ENCODE data around the gene ABHD13.

ABHD13 gene

DNA sequence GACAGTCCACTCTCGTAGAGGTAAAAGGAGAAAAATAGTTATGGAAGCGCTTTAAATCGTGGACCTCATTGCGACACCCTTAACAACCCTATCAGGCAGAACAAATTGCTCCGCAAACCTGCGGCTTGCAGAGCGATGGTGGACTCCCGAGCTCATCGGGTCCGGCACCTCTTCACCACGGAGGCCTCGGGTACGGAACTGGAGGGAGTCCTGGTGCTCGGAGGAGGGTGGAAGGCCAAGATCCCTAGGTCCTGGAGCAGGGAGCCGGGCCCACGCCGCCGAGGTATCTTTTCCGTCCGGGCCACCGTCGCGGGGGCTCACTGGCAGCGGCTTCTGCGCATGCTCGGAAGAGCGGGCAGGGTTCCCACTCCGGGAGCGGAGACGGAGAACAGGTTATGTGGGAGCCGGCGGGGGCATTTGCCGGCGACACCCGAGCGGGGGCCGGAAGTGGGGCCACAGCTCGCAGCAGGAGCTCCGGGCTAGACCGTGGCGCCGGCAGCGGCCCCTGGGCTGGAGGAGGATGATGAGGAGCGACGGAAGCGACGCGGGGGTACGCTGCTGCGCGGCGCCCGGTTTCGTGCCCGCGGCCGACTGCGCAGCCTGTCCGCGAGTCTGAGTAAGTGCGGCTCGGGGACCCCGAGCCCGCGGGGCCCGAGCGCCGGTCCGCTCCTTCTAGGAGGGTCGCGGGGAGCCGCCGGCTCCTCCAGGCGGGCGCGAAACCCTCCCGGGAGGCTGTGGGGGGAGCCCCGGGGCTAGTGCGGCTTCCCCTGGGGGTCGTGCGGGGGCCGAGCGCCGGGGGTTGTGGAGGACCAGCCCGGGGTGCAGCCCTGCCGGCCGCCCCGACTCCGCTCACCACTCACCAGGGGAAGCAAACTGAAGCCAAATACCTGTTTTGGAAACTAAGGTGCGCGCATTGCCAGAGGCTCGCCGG lies at the start of gene ABHD13:
Gene ABHD13, plus strand, starts transcription at position 349 of the 931 bp plus-strand sequence. CDS start 10,827 bp downstream, outside the sequence.
- Histone ChIP-seq H3K9me3 (ENCODE audit: control insufficient read depth, insufficient read depth, low read length) (no peaks in the 10 kb centered on the region), H3K4me3 (ENCODE audit: low read length) (peak within 1 kb of the TSS; percentile 93), H3K27ac (ENCODE audit: low read length) (no peak within 1 kb of the TSS), H3K36me3 (ENCODE audit: control insufficient read depth, insufficient read depth, low read length) (no peaks in the 10 kb centered on the region), H3K27me3 (ENCODE audit: control insufficient read depth, insufficient read depth, low read length) (no peaks in the 10 kb centered on the region), H3K4me1 (ENCODE audit: control insufficient read depth, insufficient read depth, low read length) (no peaks in the 10 kb centered on the region)
- DNase-seq (ENCODE audit: low read depth, low spot score): peak; percentile 77
- WGBS (ENCODE audit: insufficient coverage, insufficient read length): no CpG with 5 or more reads among the region's 93 CpGs

DNA sequence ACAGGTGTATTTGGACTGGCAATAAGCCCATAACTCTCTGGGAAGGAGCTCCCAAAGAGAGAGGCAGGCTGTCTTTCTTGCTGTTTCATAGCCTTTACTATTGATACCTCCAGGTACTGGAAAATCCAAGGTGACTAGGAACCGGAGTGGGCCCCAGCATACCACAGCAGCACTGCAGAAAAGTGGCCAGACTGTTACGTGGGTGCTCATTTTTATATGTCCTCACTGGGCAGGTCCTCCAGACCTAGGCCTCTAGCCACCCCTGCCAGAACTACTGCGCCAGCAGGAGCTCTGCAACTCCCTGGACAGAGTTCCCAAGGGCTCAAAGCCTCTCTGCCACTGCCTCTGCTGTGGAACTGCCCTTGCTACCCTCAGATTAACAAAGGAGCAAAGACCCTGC lies 49.3 kb upstream of the ABHD13 start:
- no peaks in the 10 kb centered on the region for H3K27me3 ChIP-seq (ENCODE audit: control insufficient read depth, insufficient read depth, low read length)
- H3K4me3 ChIP-seq (ENCODE audit: low read length): no peak overlapping the region
- no peak for DNase-seq (ENCODE audit: low read depth, low spot score)
- H3K36me3 ChIP-seq (ENCODE audit: control insufficient read depth, insufficient read depth, low read length): no peaks in the 10 kb centered on the region
- H3K9me3 ChIP-seq (ENCODE audit: control insufficient read depth, insufficient read depth, low read length): no peaks in the 10 kb centered on the region
- no peak overlapping the region for H3K27ac ChIP-seq (ENCODE audit: low read length)
- WGBS (ENCODE audit: insufficient coverage, insufficient read length): no CpG with 5 or more reads among the region's 3 CpGs
- no peaks in the 10 kb centered on the region for H3K4me1 ChIP-seq (ENCODE audit: control insufficient read depth, insufficient read depth, low read length)

DNA sequence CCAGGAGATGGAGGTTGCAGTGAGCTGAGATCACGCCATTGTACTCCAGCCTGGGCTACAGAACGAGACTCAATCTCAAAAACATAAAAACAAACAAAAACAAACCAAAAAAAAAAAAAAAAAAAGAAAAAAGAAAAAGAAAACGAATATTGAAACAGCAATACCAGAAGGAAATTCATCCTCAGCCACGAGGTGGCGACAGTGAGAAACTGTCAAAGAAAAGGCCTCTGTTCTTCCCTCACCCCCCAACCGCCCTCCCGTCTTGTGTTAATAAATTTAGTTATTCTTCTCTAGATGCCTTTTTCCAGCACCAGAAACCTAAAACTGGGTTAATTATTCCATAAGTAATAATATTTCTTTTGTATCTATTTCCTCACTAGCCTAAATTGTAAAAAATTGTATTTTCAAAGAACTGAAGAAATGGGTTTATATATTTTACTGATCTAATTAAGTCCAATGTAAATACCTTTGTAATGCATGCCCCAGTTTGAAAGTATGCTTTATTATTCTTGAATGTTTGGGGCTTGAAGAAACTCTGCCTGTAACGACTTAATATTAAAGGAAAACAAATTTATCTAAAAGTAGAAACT lies 41.4 kb upstream of the ABHD13 start:
- DNase-seq (ENCODE audit: low read depth, low spot score): peak; percentile 20
- WGBS (ENCODE audit: insufficient coverage, insufficient read length): no CpG with 5 or more reads among the region's 8 CpGs
- H3K9me3 ChIP-seq (ENCODE audit: control insufficient read depth, insufficient read depth, low read length): no peaks in the 10 kb centered on the region

DNA sequence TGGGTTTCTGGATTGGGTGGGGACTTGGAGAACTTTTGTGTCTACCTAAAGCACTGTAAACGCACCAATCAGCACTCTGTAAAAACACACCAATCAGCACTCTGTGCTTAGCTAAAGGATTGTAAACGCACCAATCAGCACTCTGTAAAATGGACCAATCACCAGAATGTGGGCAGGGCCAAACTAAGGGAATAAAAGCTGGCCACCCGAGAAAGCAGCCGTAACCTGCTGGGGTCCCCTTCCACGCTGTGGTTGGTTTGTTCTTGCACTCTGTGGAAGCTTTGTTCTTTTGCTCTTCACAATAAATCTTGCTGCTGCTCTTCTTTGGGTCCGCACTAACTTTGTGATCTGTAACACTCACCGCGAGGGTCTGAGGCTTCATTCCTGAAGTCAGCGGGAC lies 40.1 kb upstream of the ABHD13 start:
- Histone ChIP-seq H3K9me3 (ENCODE audit: control insufficient read depth, insufficient read depth, low read length) (no peaks in the 10 kb centered on the region), H3K27ac (ENCODE audit: low read length) (no peak overlapping the region), H3K4me3 (ENCODE audit: low read length) (no peak overlapping the region), H3K36me3 (ENCODE audit: control insufficient read depth, insufficient read depth, low read length) (no peaks in the 10 kb centered on the region), H3K27me3 (ENCODE audit: control insufficient read depth, insufficient read depth, low read length) (no peaks in the 10 kb centered on the region), H3K4me1 (ENCODE audit: control insufficient read depth, insufficient read depth, low read length) (no peaks in the 10 kb centered on the region)
- no CpG with 5 or more reads among the region's 9 CpGs for WGBS (ENCODE audit: insufficient coverage, insufficient read length)
- DNase-seq (ENCODE audit: low read depth, low spot score): no peak

More for the DNA sequence above, 41.4 kb upstream of the ABHD13 start:
- H3K27me3 ChIP-seq (ENCODE audit: control insufficient read depth, insufficient read depth, low read length): no peaks in the 10 kb centered on the region
- no peaks in the 10 kb centered on the region for H3K4me1 ChIP-seq (ENCODE audit: control insufficient read depth, insufficient read depth, low read length)
- H3K36me3 ChIP-seq (ENCODE audit: control insufficient read depth, insufficient read depth, low read length): no peaks in the 10 kb centered on the region
- no peak overlapping the region for H3K27ac ChIP-seq (ENCODE audit: low read length)
- no peak overlapping the region for H3K4me3 ChIP-seq (ENCODE audit: low read length)

DNA sequence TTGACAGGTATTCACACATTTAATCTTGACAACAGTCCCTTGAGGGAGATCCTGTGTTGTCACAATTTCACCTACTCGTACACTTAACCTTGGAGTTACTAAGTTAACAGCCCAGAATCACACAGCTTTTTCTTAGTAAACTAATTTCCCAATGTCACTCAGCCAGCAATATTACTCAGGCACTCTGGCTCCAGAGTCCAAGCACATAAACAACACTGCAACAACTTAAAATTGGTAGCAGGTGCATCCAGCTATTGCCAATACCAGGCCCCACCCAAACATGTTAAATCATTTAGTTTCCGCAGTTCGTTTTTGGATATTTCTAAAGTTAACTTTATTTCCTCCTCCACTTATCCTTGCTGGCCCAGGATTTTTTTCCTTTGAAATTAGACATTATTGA lies 35.5 kb upstream of the ABHD13 start:
- no peak for DNase-seq (ENCODE audit: low read depth, low spot score)
- H3K4me3 ChIP-seq (ENCODE audit: low read length): no peak overlapping the region
- no peak overlapping the region for H3K27ac ChIP-seq (ENCODE audit: low read length)
- no CpG with 5 or more reads among the region's 3 CpGs for WGBS (ENCODE audit: insufficient coverage, insufficient read length)
- H3K9me3 ChIP-seq (ENCODE audit: control insufficient read depth, insufficient read depth, low read length): no peaks in the 10 kb centered on the region
- H3K4me1 ChIP-seq (ENCODE audit: control insufficient read depth, insufficient read depth, low read length): no peaks in the 10 kb centered on the region
- H3K36me3 ChIP-seq (ENCODE audit: control insufficient read depth, insufficient read depth, low read length): no peaks in the 10 kb centered on the region
- no peaks in the 10 kb centered on the region for H3K27me3 ChIP-seq (ENCODE audit: control insufficient read depth, insufficient read depth, low read length)

DNA sequence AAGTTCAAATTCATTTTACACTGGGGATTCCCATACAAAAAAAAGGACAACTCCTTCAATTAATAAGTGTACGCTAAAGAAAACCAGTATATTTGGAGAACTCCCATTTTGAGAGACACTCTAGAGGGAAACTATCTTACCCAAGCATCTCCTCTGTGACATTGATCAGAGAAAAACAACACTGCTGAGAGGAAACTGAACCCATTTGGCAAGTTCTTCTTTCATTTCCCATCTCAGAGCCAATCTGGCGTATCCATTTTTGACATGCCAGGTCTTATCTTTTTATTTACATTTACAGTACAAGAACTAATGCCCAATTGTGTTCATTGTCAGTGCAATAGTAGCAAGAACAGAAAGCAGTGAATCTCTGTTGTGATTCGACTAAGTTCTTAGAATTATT lies 33.0 kb upstream of the ABHD13 start:
- no CpG with 5 or more reads among the region's 3 CpGs for WGBS (ENCODE audit: insufficient coverage, insufficient read length)
- no peak for DNase-seq (ENCODE audit: low read depth, low spot score)
- Histone ChIP-seq H3K27me3 (ENCODE audit: control insufficient read depth, insufficient read depth, low read length) (no peaks in the 10 kb centered on the region), H3K36me3 (ENCODE audit: control insufficient read depth, insufficient read depth, low read length) (no peaks in the 10 kb centered on the region), H3K27ac (ENCODE audit: low read length) (no peak overlapping the region), H3K9me3 (ENCODE audit: control insufficient read depth, insufficient read depth, low read length) (no peaks in the 10 kb centered on the region), H3K4me3 (ENCODE audit: low read length) (no peak overlapping the region), H3K4me1 (ENCODE audit: control insufficient read depth, insufficient read depth, low read length) (no peaks in the 10 kb centered on the region)

DNA sequence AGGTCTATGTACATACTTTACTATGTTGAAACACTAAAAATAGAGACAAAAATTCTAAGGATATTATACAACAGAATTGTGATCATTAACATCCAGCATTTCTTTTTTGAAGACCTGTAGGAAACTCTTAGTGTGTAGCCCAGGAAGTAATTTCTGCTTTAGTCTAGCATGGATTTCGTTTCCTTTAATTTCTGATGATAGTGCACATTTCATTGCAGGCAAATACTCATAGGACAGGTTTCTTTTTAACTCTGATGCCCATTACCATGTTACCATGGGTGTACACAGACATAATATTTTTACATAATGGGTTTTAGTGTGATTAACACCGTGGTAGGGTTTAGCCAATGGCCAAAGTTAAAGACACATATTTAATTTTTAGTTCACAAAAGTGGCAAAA lies 29.9 kb upstream of the ABHD13 start:
- DNase-seq (ENCODE audit: low read depth, low spot score): no peak
- Histone ChIP-seq H3K36me3 (ENCODE audit: control insufficient read depth, insufficient read depth, low read length) (no peaks in the 10 kb centered on the region), H3K9me3 (ENCODE audit: control insufficient read depth, insufficient read depth, low read length) (no peaks in the 10 kb centered on the region), H3K27ac (ENCODE audit: low read length) (no peak overlapping the region), H3K4me3 (ENCODE audit: low read length) (no peak overlapping the region), H3K4me1 (ENCODE audit: control insufficient read depth, insufficient read depth, low read length) (no peaks in the 10 kb centered on the region), H3K27me3 (ENCODE audit: control insufficient read depth, insufficient read depth, low read length) (no peaks in the 10 kb centered on the region)
- no CpG with 5 or more reads among the region's 2 CpGs for WGBS (ENCODE audit: insufficient coverage, insufficient read length)

DNA sequence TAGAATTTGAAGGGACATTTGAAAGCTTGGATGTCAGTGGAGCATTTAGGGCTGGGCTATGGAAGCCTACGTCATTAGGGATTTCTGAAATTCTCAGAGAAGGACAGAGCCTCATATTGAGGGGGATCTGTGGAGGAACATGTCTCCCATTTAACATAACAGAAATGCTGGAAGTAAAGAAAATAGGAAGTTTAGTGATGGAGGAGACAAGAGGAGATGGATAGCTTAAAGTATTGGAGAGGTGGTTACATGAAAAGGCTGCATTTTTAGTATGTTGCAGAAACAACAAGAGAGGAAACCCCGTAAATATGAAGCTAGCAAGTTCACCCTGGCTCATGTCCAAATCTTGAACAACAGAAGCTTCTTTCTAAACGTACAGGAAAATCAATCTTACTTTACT lies 27.3 kb upstream of the ABHD13 start:
- H3K36me3 ChIP-seq (ENCODE audit: control insufficient read depth, insufficient read depth, low read length): no peaks in the 10 kb centered on the region
- no peaks in the 10 kb centered on the region for H3K4me1 ChIP-seq (ENCODE audit: control insufficient read depth, insufficient read depth, low read length)
- no peaks in the 10 kb centered on the region for H3K9me3 ChIP-seq (ENCODE audit: control insufficient read depth, insufficient read depth, low read length)
- no peaks in the 10 kb centered on the region for H3K27me3 ChIP-seq (ENCODE audit: control insufficient read depth, insufficient read depth, low read length)
- no peak overlapping the region for H3K4me3 ChIP-seq (ENCODE audit: low read length)
- DNase-seq (ENCODE audit: low read depth, low spot score): no peak
- no peak overlapping the region for H3K27ac ChIP-seq (ENCODE audit: low read length)
- no CpG with 5 or more reads among the region's 3 CpGs for WGBS (ENCODE audit: insufficient coverage, insufficient read length)

DNA sequence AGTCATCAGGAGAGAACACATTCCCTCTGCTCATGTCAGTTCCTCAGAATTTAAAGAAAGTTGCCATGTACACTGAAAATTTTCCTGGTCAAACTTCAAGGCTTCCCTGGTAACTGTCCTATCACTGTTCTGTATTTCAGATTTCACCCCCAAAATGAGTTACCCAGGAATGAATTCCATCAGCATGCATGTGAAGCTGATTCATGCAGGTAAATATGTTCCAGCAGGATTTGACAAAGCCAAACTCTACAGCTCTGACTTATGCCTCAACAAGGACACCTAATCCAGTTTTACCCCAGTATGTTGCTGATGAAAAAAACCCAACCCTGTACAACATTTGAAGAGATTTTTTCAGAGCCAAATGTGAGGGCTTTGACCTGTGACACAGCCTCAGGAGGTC lies 24.4 kb upstream of the ABHD13 start:
- DNase-seq (ENCODE audit: low read depth, low spot score): no peak

DNA sequence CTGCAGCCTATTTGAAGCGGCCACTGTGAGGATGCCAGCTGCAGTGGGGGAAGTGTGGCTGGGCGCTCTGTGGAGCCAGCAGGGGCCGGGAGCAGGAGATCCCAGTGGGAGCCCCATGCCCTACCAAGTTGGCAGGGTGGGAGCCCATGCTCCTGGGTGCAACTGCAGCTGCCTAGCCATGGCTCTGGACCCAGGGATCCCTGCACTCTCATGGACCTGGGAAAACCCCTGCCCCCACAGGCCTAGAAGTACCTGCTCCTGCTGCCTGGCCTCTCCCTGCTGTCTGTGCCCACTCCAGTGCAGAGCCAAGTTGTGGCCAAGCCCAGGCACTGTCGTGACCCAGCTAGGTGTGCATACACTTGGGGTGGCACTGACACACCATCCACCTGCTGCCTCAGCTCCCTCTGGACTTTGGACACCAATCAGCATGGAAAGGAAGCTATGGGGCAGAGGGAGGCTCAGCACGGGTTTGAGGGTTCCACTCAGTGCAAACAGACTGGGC lies 23.7 kb upstream of the ABHD13 start:
- H3K27ac ChIP-seq (ENCODE audit: low read length): no peak overlapping the region
- no peaks in the 10 kb centered on the region for H3K27me3 ChIP-seq (ENCODE audit: control insufficient read depth, insufficient read depth, low read length)
- WGBS (ENCODE audit: insufficient coverage, insufficient read length): no CpG with 5 or more reads among the region's 5 CpGs
- H3K4me1 ChIP-seq (ENCODE audit: control insufficient read depth, insufficient read depth, low read length): no peaks in the 10 kb centered on the region
- DNase-seq (ENCODE audit: low read depth, low spot score): no peak
- H3K9me3 ChIP-seq (ENCODE audit: control insufficient read depth, insufficient read depth, low read length): no peaks in the 10 kb centered on the region
- no peaks in the 10 kb centered on the region for H3K36me3 ChIP-seq (ENCODE audit: control insufficient read depth, insufficient read depth, low read length)
- H3K4me3 ChIP-seq (ENCODE audit: low read length): no peak overlapping the region

More for the DNA sequence above, 24.4 kb upstream of the ABHD13 start:
- no peaks in the 10 kb centered on the region for H3K27me3 ChIP-seq (ENCODE audit: control insufficient read depth, insufficient read depth, low read length)
- H3K9me3 ChIP-seq (ENCODE audit: control insufficient read depth, insufficient read depth, low read length): no peaks in the 10 kb centered on the region
- no peaks in the 10 kb centered on the region for H3K4me1 ChIP-seq (ENCODE audit: control insufficient read depth, insufficient read depth, low read length)
- no peaks in the 10 kb centered on the region for H3K36me3 ChIP-seq (ENCODE audit: control insufficient read depth, insufficient read depth, low read length)
- H3K4me3 ChIP-seq (ENCODE audit: low read length): no peak overlapping the region
- H3K27ac ChIP-seq (ENCODE audit: low read length): no peak overlapping the region

All from iPS DF 6.9 (cell line).